Muscle layer of colon (tissue), 2 donors: ENCODE data around the gene ANXA6.

Experiments
- H3K27ac ChIP-seq: one replicate; pipeline ENCODE4 v1.7.0; 2013; ENCODE audit warnings: low read depth, mild to moderate bottlenecking, low read length, moderate library complexity
- H3K27me3 ChIP-seq, 2 donors: one replicate each; pipeline ENCODE4 v1.7.0; 2013; ENCODE audit warnings: low read length in 2 of 2, mild to moderate bottlenecking in 2 of 2; ENCODE audit not compliant: insufficient read depth in 2 of 2, control insufficient read depth in 1 of 2
- H3K36me3 ChIP-seq: one replicate; pipeline ENCODE4 v1.7.0; 2013; ENCODE audit warnings: mild to moderate bottlenecking, low read length; ENCODE audit not compliant: insufficient read depth
- H3K4me1 ChIP-seq: one replicate; pipeline ENCODE4 v1.7.0; 2013; ENCODE audit warnings: mild to moderate bottlenecking, low read length; ENCODE audit not compliant: insufficient read depth
- H3K4me3 ChIP-seq, 2 donors: one replicate each; pipeline ENCODE4 v1.7.0; 2013; ENCODE audit warnings: low read length in 2 of 2, low read depth in 1 of 2, mild to moderate bottlenecking in 1 of 2, moderate library complexity in 1 of 2
- H3K9ac ChIP-seq: one replicate; pipeline ENCODE4 v1.7.0; 2013; ENCODE audit warnings: low read length
- H3K9me3 ChIP-seq: one replicate; pipeline ENCODE4 v1.7.0; 2013; ENCODE audit warnings: mild to moderate bottlenecking, low read length
- donor health status: abdominal sarcoma.
- donor health status: Adenocarcinoma of cecum.

The ANXA6 gene

DNA sequence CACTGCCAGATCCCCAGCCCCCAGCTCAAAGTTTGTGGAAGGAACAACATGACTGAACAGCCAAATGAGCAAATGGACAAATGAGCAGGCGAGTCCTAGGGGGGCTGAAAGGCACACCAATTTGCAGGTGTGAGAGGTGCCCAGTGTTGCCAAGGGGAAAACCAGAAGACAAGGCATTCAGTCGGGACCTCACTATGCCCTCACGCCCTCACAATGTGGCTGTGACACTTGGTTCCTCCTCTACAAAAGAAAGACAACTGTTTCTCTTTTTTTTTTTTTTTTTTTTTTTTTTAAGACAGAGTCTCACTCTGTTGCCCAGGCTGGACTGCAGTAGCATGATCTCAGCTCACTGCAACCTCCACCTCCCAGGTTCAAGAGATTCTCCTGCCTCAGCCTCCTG is 104.7 kb downstream of the ANXA6 start:
- H3K9ac ChIP-seq: no peak overlapping the region
- H3K9me3 ChIP-seq: no peaks in the 10 kb centered on the region
- H3K27ac ChIP-seq: no peak overlapping the region
- H3K27me3 ChIP-seq: no peaks in the 10 kb centered on the region
- peaks cover 71% of the 10 kb centered on the region for H3K36me3 ChIP-seq
- H3K4me1 ChIP-seq: peaks cover 6% of the 10 kb centered on the region
- H3K4me3 ChIP-seq: no peak overlapping the region

DNA sequence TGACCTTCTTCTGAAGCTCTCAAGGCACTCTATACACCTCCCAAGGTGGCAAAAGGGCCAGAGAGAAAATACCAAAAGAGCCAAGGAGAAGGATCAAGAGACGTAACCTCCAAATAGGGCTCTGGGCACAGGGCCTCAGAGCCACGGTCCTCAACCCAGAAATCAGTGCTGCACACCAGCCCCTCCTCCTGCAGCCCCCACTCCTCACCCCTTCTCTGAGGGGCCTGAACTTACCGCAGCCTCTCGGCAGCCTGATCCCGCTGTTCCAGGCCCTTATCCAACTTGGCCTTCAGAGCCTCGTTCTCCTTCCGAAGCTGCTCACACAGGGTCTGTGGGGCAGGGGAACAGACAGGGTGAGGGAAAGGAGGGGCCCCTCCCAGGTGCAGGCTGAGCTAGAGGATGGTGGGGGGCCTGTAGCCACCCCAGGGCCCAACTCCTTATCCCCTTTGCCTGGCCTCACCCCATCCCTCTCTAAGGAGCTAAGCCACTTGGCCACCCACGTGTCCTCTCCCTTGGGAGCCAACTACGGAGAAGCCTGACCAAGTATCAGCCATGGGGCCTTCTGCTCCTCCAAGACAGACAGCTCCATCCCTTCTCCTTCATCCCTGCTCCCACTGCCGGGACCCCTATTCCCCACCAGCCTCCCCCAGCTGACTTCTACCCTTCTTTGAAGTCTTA is 105.5 kb downstream of the ANXA6 start:
- peak overlapping the region; percentile 50 for H3K27ac ChIP-seq

DNA sequence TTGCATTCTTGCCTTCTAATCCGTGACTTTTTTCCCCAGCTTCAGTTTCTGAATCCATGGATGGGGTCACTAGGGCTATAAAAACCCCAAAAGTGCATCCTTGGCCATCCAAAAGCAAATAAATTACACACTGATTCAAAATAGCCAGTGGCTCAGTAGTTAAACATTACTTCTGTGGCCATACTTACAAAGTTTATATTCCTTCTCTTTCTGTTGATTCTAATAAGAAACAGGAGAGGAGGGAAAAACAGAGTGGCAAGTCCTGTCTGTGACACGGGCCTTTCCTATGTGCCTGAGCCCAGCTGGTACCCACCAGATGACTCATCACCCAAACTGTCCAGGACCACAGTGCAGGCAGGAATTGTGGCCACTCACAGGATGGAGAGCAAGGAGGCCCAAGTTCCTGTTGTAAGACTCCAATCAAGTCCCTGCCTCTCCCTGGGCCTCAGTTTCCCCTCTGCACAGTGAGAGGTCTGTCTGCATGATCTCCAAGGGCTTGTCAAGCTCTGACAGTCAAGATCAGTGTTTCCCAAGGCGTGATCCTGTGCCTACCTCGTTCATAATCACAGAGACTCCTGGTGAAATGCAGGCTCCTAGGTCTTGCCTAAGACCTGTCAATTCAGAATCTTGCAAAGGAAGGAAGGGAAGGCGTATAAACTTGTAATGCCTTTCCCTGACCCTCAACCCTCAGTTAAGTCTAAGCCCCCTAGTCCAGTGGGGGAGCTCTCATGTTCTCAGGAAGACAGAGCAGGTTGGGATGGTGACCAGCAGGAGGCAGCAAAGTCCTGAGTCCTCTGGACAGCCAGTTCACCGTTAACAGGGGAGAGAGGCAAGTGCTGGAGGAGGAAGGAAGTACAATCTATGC is 106.3 kb downstream of the ANXA6 start:
- no peaks in the 10 kb centered on the region for H3K27me3 ChIP-seq
- H3K4me1 ChIP-seq: peaks cover 6% of the 10 kb centered on the region
- no peak overlapping the region for H3K9ac ChIP-seq
- H3K27ac ChIP-seq: peak overlapping the region; percentile 50
- peaks cover 75% of the 10 kb centered on the region for H3K36me3 ChIP-seq
- H3K9me3 ChIP-seq: no peaks in the 10 kb centered on the region
- H3K4me3 ChIP-seq: no peak overlapping the region

More for the DNA sequence above, 105.5 kb downstream of the ANXA6 start:
- no peaks in the 10 kb centered on the region for H3K27me3 ChIP-seq
- no peak overlapping the region for H3K9ac ChIP-seq
- H3K9me3 ChIP-seq: no peaks in the 10 kb centered on the region
- peaks cover 6% of the 10 kb centered on the region for H3K4me1 ChIP-seq
- no peak overlapping the region for H3K4me3 ChIP-seq
- H3K36me3 ChIP-seq: peaks cover 75% of the 10 kb centered on the region
